B cell (primary cell): Measurements from ENCODE around the gene STIM1. TPM values are rescaled to one million over a fixed set of nuclear protein-coding genes. Genes with fewer than 3 reads are reported as not detected.

Experiments used
- ATAC-seq: fragments of 200-7000 bp; cut with Tn5 transposase; one replicate; pipeline ENCODE4 v1.10.0; 2021; ENCODE audit warnings: low read depth, mild to moderate bottlenecking, moderate number of reproducible peaks, moderate library complexity
- CTCF ChIA-PET: fragments of 350-600 bp; sonication (Branson Sonifier 250); formaldehyde crosslinking; loops from one replicate; lab custom pipeline; 2021; ENCODE audit warnings: antibody characterized with exemption, inconsistent platforms; lab: Charles Lee
- POLR2A ChIA-PET: fragments of 350-600 bp; sonication (Branson Sonifier 250); formaldehyde crosslinking; loops from one replicate; lab custom pipeline; 2021; ENCODE audit warnings: antibody characterized with exemption; lab: Charles Lee
- DNase-seq: peaks from one replicate; pipeline ENCODE4 v3.0.0; 2013
- H2AFZ ChIP-seq: 2 replicates; pipeline ENCODE4 v1.6.1; 2012; ENCODE audit warnings: mild to moderate bottlenecking, low read depth, low read length; ENCODE audit not compliant: insufficient read depth, poor library complexity, severe bottlenecking
- H3K27ac ChIP-seq, 2 donors: 1 replicate in 1 of 2; 2 replicates in 1 of 2; pipeline ENCODE4 v1.5.1; 2012 to 2013; ENCODE audit warnings: low read length in 2 of 2, mild to moderate bottlenecking in 2 of 2, moderate library complexity in 1 of 2
- H3K27me3 ChIP-seq, 4 experiments: fragments of 200-600 bp in 1 of 4; sonication (generic) in 1 of 4; replicated peaks in 1 of 4; 1 replicate in 2 of 4; 2 replicates in 2 of 4; pipeline versions ENCODE4 v1.6.1 to v1.7.0; 2013 to 2016; ENCODE audit warnings: low read length in 3 of 4, mild to moderate bottlenecking in 2 of 4, mixed read lengths in 1 of 4, moderate library complexity in 1 of 4; ENCODE audit not compliant: insufficient read depth in 4 of 4, control insufficient read depth in 3 of 4; ENCODE audit errors: control extremely low read depth in 1 of 4
- H3K36me3 ChIP-seq, 2 experiments: replicated peaks in 1 of 2; 1 replicate in 1 of 2; 2 replicates in 1 of 2; pipeline versions ENCODE4 v1.6.1 to v1.7.1; 2013; ENCODE audit warnings: low read length in 1 of 2; ENCODE audit not compliant: insufficient read depth in 2 of 2, control insufficient read depth in 1 of 2; ENCODE audit errors: control extremely low read depth in 1 of 2, extremely low read depth in 1 of 2
- H3K4me1 ChIP-seq, 2 donors: fragments of 200-600 bp in 1 of 2; sonication (generic) in 1 of 2; 1 replicate in 1 of 2; 2 replicates in 1 of 2; pipeline versions ENCODE4 v1.5.1 to v1.6.1; 2013 to 2017; ENCODE audit warnings: low read length in 2 of 2; ENCODE audit not compliant: control insufficient read depth in 2 of 2, insufficient read depth in 2 of 2
- H3K4me2 ChIP-seq: replicated peaks from 2 replicates; pipeline ENCODE3; 2012; ENCODE audit warnings: mild to moderate bottlenecking, low read depth, low read length; ENCODE audit not compliant: poor library complexity, severe bottlenecking
- H3K4me3 ChIP-seq, 5 experiments: fragments of 200-600 bp in 1 of 5; sonication (generic) in 1 of 5; 1 replicate in 3 of 5; 2 replicates in 2 of 5; pipeline versions ENCODE4 v1.5.1 to v1.7.0; 2011 to 2016; ENCODE audit warnings: low read length in 4 of 5, mild to moderate bottlenecking in 4 of 5, low read depth in 2 of 5, control low read depth in 1 of 5, moderate library complexity in 1 of 5; ENCODE audit not compliant: insufficient read depth in 1 of 5; ENCODE audit errors: control extremely low read depth in 1 of 5, extremely low read depth in 1 of 5
- H3K79me2 ChIP-seq: fragments of 200-600 bp; sonication (generic); one replicate; pipeline ENCODE4 v1.6.0; 2016; ENCODE audit warnings: low read length; ENCODE audit not compliant: control insufficient read depth, insufficient read depth
- H3K9ac ChIP-seq: fragments of 200-600 bp; sonication (generic); 2 replicates; pipeline ENCODE4 v1.6.1; 2017; ENCODE audit warnings: mild to moderate bottlenecking, low read length, moderate library complexity
- H3K9me3 ChIP-seq, 3 donors: one replicate each; pipeline versions ENCODE4 v1.6.1 to v1.7.1; 2013; ENCODE audit warnings: low read length in 2 of 3; ENCODE audit not compliant: control insufficient read depth in 2 of 3, insufficient read depth in 1 of 3; ENCODE audit errors: control extremely low read depth in 1 of 3
- H4K20me1 ChIP-seq: 2 replicates; pipeline ENCODE4 v1.6.0; 2012; ENCODE audit warnings: mild to moderate bottlenecking, low read length; ENCODE audit not compliant: insufficient read depth, control insufficient read depth, poor library complexity, severe bottlenecking
- H3K27ac Mint-ChIP-seq: one replicate; pipeline ENCODE4 v1.8.0; 2021; ENCODE audit warnings: mixed read lengths
- H3K27me3 Mint-ChIP-seq: one replicate; pipeline ENCODE4 v1.8.0; 2021; ENCODE audit warnings: mixed read lengths
- H3K4me1 Mint-ChIP-seq: one replicate; pipeline ENCODE4 v1.8.0; 2021; ENCODE audit warnings: mixed read lengths
- H3K4me3 Mint-ChIP-seq: one replicate; pipeline ENCODE4 v1.8.0; 2021; ENCODE audit warnings: mixed read lengths
- H3K9me3 Mint-ChIP-seq: one replicate; pipeline ENCODE4 v1.8.0; 2022; ENCODE audit warnings: mixed read lengths; ENCODE audit not compliant: insufficient read depth
- EZH2 ChIP-seq: IDR thresholded peaks from 2 replicates; pipeline ENCODE4 v1.6.1; 2012; ENCODE audit warnings: borderline replicate concordance, low read depth, mild to moderate bottlenecking, moderate library complexity, low read length; ENCODE audit not compliant: insufficient read depth, poor library complexity, severe bottlenecking
- WGBS: methylation state at CpG from one replicate; pipeline ENCODE4 v1.1.5; 2013; ENCODE audit warnings: missing lambda C conversion rate; ENCODE audit not compliant: insufficient coverage; 5-methylcytosine and 5-hydroxymethylcytosine counted together
- intact Hi-C: fragments of 100-400 bp; cut with micrococcal nuclease; formaldehyde crosslinking; loops from one replicate; pipeline ENCODE4 v1.10.0; 2022
- polyA plus RNA-seq: library from polyadenylated mRNA; depleted of rRNA; stranded (reverse); fragments of >200 nt; gene quantifications from 2 replicates; pipeline ENCODE4 v1.2.3, GENCODE V29; 2012
- total RNA-seq, 2 donors: library from RNA; stranded (reverse); fragments of 120-200 nt in 1 of 2; gene quantifications; 1 replicate in 1 of 2; 2 replicates in 1 of 2; pipeline versions ENCODE4 v1.2.3 to v1.2.4, GENCODE V29; 2013 to 2022
- TF ChIP-seq, protein P1 (sequence below): fragments of 200-600 bp; IDR thresholded peaks from one replicate; pipeline ENCODE4 v1.8.0; 2022; ENCODE audit warnings: antibody characterized with exemption, mild to moderate bottlenecking

The STIM1 gene
- total and polyA plus RNA-seq, 2 donors (not counting 1 experiment from before 2014, with no cell fraction given) = 59.4 to 76.7 TPM

DNA sequence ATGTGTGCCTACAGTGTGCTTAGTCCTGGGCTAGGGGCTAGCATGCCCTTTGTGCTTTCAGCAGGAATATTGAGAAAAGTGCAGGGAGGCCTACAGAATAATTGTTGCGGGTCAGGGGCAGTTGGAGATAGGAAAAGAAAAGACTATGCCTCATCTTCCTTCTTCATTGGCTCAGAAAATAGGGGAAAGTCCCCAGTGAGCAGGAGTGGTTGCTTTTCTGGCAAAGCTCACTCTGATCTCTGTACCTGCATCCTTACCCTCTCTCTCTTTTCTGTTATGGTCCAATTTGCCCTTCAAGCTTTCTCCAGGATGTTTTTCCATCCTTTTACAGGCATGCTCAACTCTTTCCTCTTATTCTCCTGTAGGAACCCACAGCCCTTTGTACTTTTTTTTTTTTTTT is 209.6 kb downstream of the STIM1 start:
- Histone ChIP-seq H3K27ac (peak overlapping the region in 1 of 2 donors; percentile 13), H3K27me3 (no peaks in the 10 kb centered on the region), H3K9ac (no peak overlapping the region), H3K9me3 (no peaks in the 10 kb centered on the region), H4K20me1 (no peaks in the 10 kb centered on the region), H2AFZ (no peak overlapping the region), H3K4me2 (no peak overlapping the region), H3K4me3 (no peak overlapping the region), H3K79me2 (peaks cover 12% of the 10 kb centered on the region), H3K4me1 (peaks cover 18 to 26% of the 10 kb centered on the region in 2 donors), H3K36me3 (peaks cover 0 to 35% of the 10 kb centered on the region in 2 experiments)
- POLR2A ChIA-PET = interaction anchor here (1.3 kb wide), 1 partner anchor 8 kb away, joined by 6 read pairs; no protein-coding TSS in a partner anchor
- H3K9me3 Mint-ChIP-seq = no peaks in the 10 kb centered on the region
- TF ChIP-seq, protein P1, sequence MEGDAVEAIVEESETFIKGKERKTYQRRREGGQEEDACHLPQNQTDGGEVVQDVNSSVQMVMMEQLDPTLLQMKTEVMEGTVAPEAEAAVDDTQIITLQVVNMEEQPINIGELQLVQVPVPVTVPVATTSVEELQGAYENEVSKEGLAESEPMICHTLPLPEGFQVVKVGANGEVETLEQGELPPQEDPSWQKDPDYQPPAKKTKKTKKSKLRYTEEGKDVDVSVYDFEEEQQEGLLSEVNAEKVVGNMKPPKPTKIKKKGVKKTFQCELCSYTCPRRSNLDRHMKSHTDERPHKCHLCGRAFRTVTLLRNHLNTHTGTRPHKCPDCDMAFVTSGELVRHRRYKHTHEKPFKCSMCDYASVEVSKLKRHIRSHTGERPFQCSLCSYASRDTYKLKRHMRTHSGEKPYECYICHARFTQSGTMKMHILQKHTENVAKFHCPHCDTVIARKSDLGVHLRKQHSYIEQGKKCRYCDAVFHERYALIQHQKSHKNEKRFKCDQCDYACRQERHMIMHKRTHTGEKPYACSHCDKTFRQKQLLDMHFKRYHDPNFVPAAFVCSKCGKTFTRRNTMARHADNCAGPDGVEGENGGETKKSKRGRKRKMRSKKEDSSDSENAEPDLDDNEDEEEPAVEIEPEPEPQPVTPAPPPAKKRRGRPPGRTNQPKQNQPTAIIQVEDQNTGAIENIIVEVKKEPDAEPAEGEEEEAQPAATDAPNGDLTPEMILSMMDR = no peak
- no peak for TF ChIP-seq EZH2
- no CpG with 5 or more reads among the region's 1 CpG for WGBS
- intact Hi-C loops = no loop called here
- no peak overlapping the region for H3K4me3 Mint-ChIP-seq
- H3K27me3 Mint-ChIP-seq = no peaks in the 10 kb centered on the region
- no peak overlapping the region for H3K27ac Mint-ChIP-seq
- CTCF ChIA-PET = interaction anchor here (0.7 to 15.4 kb wide), 7 partner anchors 8 to 240 kb away, joined by 3 to 819 read pairs (median 4); partner anchors contain the start of genes RHOG and STIM1
- no peak for DNase-seq
- ATAC-seq = no peak
- peaks cover 45% of the 10 kb centered on the region for H3K4me1 Mint-ChIP-seq

DNA sequence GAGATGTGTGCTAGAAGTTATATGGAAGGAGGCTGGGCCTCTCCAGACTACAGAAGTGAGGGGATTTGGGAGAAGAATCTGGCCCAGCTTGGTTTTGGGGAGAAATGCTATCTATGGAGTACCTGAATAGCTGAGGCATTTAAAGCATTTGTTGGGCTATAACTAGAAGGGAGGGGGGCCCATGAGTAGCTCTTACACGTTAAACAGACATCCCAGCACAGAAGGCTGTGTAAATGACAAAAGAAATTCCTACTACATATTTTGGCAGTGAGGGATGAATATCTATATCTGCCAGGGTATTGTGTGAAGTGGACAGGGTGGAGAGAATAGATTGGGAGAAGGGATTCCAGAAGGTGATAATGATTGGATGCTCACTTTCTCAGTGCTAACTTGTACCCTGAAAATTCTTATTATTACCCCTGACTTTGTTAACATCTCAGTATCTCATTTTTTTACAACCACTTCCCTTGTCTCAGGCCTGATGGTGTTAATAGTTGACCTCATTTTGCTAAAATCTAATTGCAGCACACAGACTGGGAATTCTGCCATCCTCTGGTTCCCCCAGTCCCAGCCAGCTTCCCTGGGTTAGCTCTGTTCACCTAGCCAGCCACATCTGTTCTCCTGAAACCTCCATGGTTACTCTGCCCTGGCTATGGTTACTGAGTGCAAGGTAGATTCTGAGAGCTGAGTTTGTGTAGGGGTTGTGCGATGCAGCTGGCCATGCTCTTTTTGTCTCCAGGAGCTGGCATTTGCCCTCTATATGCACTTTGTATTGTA is 210.3 kb downstream of the STIM1 start:
- POLR2A ChIA-PET = interaction anchor here (1.3 kb wide), 1 partner anchor 8 kb away, joined by 6 read pairs; no protein-coding TSS in a partner anchor
- H3K4me3 ChIP-seq = no peak overlapping the region
- H3K36me3 ChIP-seq = peaks cover 0 to 34% of the 10 kb centered on the region in 2 experiments
- peak overlapping the region in 1 of 2 donors; percentile 0 for H3K27ac ChIP-seq
- no peaks in the 10 kb centered on the region for H4K20me1 ChIP-seq
- intact Hi-C loops = no loop called here
- peaks cover 12% of the 10 kb centered on the region for H3K79me2 ChIP-seq
- no peaks in the 10 kb centered on the region for H3K27me3 ChIP-seq
- Mint-ChIP-seq H3K4me1 (peaks cover 45% of the 10 kb centered on the region), H3K27me3 (no peaks in the 10 kb centered on the region), H3K9me3 (no peaks in the 10 kb centered on the region), H3K27ac (no peak overlapping the region), H3K4me3 (no peak overlapping the region)
- ATAC-seq (no peak), DNase-seq (no peak)
- CTCF ChIA-PET = interaction anchor here (0.6 to 15.4 kb wide), 7 partner anchors 19 to 257 kb away, joined by 3 to 819 read pairs (median 4); partner anchors contain the start of genes PGAP2, RHOG and STIM1
- H3K9me3 ChIP-seq = no peaks in the 10 kb centered on the region
- no peak for TF ChIP-seq EZH2
- TF ChIP-seq, protein P1 = no peak
- H3K9ac ChIP-seq = no peak overlapping the region
- no CpG with 5 or more reads among the region's 2 CpGs for WGBS
- no peak overlapping the region for H3K4me2 ChIP-seq
- H2AFZ ChIP-seq = no peak overlapping the region
- H3K4me1 ChIP-seq = peaks cover 18 to 26% of the 10 kb centered on the region in 2 donors
